SH-SY5Y (cell line): Measurements from ENCODE around the gene PIGC.

Experiments used
- GATA2 ChIP-seq: IDR thresholded peaks from 2 replicates; pipeline ENCODE4 v1.6.1; 2011; ENCODE audit warnings: mild to moderate bottlenecking, low read depth, low read length
- GATA3 ChIP-seq: IDR thresholded peaks from 2 replicates; pipeline ENCODE4 v1.6.1; 2011; ENCODE audit warnings: low read depth, mild to moderate bottlenecking, low read length, moderate library complexity

Gene PIGC

GRCh38 chr1:172473302-172473701 lies 29.4 kb upstream of the PIGC start:
- TF ChIP-seq GATA3 (no peak), GATA2 (no peak)

GRCh38 chr1:172472495-172472894 lies 28.6 kb upstream of the PIGC start:
- TF ChIP-seq GATA3 (no peak), GATA2 (no peak)

DNA sequence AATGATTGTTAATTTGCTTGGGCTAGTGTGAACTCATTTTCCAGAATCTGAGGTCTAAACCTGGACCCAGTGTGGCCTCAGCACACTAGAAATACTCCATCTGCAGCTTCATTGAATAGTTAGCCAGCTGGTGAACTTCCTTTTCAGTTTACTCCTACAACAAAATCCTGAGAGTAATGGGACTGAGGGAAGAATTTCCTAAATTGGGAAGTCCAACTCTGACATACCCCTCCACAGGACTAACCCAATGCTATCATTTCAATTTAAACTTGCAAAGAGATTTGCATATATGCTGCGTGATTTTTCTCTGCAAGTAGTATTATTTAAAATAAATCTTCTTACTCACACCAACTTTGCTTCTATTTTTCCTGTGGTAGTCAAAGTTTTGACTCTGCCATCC lies 27.8 kb upstream of the PIGC start:
- TF ChIP-seq GATA2 (no peak), GATA3 (no peak)

DNA sequence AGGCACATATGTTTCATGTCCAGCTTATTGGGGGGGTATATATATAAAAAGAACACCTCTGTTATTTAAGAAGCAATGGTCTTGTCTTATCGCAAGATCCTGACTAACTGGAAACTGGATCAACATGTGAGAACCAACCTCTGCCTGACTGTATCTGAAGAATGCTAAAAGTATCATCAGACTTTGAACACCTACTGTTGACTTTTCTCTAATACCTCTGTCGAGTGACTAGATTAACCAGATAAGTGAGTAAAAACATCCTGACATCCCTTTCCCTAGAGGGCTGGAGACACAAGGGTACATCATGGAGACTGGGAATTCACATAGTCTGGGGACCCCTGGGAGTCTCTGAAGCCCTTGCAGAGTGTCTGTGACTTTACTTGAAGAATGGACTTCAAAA lies 26.3 kb upstream of the PIGC start:
- TF ChIP-seq GATA3 (no peak), GATA2 (no peak)

GRCh38 chr1:172469717-172470116 lies 25.8 kb upstream of the PIGC start:
- no peak for TF ChIP-seq GATA3
- TF ChIP-seq GATA2: no peak

- no peak for TF ChIP-seq GATA3
- no peak for TF ChIP-seq GATA2
Observed at GRCh38 chr1:172468296-172468695, 24.4 kb upstream of the PIGC start.

GRCh38 chr1:172467446-172467845 lies 23.6 kb upstream of the PIGC start:
- TF ChIP-seq GATA2: no peak
- TF ChIP-seq GATA3: no peak

DNA sequence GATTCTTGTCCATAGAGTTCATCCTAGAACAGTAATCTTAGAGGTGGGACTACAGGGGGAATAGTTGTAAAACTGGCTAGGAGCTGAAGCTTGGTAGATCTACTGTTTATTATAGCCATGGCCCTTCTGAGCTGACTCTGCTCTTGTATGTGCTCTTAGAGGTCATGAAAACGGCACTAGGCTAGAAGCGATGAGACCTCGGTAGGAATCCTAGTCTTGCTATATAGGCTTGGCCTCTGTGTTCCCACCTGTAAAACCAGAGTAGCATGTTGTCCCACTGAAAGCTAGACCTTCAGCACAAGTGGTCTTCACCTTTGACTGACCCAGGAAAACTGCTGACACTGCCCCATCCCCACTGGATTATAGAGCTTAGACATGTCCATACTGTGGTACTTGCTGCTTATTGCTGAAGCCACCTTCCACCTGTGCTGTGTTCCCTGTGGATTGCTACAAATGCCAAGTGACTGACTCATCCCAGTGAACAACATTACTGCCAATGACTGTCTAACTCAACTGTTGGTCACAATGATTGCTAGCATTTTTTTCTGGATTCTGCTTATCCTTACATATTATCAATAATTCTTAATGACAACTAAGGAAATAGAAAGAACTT lies 23.0 kb upstream of the PIGC start:
- no peak for TF ChIP-seq GATA2

DNA sequence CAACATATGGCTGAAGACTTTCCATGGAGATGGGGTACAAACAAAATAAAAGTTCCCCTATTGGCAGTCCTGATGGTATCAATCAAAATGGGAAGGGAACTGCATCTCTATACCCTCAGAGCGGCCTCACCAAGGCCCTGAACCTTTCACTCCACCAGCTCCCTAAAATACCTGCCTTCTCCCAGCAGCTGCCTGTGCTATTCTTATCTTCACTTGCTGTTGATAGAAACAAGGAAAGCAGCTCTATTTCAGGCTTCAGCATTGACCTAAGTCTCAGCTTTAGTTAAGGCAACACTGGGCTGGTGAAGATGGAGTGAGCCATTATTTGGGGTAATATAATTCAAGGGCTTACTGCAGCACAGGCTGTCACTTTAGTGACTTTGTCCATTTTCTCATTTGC lies 21.7 kb upstream of the PIGC start:
- TF ChIP-seq GATA3 (no peak), GATA2 (no peak)

GRCh38 chr1:172460887-172461315 lies 17.0 kb upstream of the PIGC start:
- no peak for TF ChIP-seq GATA2
- no peak for TF ChIP-seq GATA3

DNA sequence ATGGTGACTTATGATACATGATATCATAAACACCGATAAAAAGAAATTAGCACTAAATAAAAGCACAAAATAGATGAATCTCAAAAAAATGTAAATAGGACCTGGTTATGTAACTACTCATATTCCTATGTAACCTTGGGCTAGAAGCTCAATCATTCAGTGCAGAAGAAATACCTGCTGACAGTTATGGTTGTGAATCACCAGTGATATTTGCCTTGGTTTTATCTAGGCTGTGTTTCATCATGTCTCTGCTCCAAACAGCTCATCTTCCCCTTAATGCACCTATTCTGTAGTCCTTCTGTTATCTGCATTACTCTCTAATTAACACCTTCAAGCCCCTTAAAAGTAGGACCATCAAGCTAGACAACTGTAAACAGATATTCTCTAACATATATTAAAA lies 16.3 kb upstream of the PIGC start:
- TF ChIP-seq GATA2 (no peak), GATA3 (no peak)

GRCh38 chr1:172457479-172458130 lies 13.7 kb upstream of the PIGC start:
- no peak for TF ChIP-seq GATA3
- no peak for TF ChIP-seq GATA2

GRCh38 chr1:172456344-172456769 lies 12.5 kb upstream of the PIGC start:
- TF ChIP-seq GATA3 (no peak), GATA2 (no peak)

- no peak for TF ChIP-seq GATA3
- no peak for TF ChIP-seq GATA2
Observed at GRCh38 chr1:172455451-172455850, 11.6 kb upstream of the PIGC start.

DNA sequence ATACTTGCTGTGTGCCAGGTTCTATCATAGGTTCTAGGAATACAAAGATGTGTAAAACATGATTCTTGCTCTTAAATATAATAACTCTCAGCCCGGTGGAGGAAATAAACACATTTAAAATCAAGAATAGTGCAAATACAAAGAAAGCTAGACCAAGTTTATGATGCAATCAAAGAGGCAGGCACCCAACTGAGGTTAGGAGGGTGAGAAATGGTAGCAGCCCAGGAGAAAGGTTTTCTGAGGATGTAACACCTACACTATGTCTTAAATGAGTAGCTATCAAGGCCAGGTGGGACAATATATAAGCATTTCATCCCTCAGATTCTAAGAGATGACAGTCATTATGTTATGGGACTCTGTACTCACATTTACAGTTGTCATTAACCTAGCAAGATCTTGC lies 9.7 kb upstream of the PIGC start:
- TF ChIP-seq GATA2 (no peak), GATA3 (no peak)

GRCh38 chr1:172453153-172453545 lies 9.3 kb upstream of the PIGC start:
- TF ChIP-seq GATA3 (no peak), GATA2 (no peak)
